Hematopoietic multipotent progenitor cell treated with erythropoietin and hydrocortisone succinate and interleukin-3 and kit ligand, for 15 days (in vitro differentiated cells): ENCODE measurements around the gene WBP1L.
"Not testable (repeated sequence)": the region's sequence is repeated elsewhere in the genome, so short reads cannot be mapped to it uniquely, and the experiment has no call there.

ENCODE experiments used
- DNase-seq: peaks from one replicate; pipeline ENCODE4 v3.0.0-alpha.2; 2015; ENCODE audit warnings: low spot score

WBP1L gene

DNA sequence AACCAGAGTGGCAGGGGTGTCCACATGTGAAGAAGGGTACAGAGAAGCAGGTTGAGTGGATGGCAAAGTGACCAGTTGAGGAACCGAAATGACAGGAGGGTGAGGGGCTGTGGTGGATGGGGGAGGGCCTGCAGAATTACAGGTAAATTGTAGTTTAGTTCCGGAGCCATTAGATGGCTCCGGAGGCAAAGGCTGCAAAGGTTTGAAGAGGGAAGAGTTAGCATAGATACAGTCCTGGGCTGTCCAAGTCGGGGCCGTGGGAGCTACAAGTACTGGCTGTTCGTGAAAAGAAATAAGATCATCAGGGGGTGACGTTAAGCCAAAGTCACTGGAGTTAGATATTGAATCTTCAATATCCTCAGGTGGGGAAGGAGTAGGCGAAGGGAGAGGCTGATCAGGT lies 99.4 kb downstream of the WBP1L start:
- not testable (repeated sequence) for DNase-seq

DNA sequence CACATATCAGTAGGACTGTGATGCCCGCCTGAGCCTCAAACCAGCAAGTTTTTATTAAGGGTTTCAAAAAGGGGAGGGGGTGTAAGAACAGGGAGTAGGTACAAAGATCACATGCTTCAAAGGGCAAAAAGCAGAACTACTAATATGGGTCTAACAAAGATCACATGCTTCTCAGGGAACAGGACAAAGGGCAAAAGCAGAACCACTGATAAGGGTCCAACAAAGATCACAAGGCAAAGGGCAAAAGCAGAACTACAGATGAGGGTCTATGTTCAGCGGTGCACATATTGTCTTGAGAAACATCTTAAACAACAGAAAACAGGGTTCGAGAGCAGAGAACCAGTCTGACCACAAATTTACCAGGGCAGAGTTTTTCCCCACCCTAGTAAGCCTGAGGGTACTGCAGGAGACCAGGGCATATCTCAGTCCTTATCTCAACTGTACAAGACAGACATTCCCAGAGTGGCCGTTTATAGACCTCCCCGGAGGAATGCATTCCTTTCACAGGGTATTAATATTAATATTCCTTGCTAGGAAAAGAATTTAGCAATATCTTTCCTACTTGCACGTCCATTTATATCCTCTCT lies 100.5 kb downstream of the WBP1L start:
- DNase-seq, result not testable (repeated sequence)

DNA sequence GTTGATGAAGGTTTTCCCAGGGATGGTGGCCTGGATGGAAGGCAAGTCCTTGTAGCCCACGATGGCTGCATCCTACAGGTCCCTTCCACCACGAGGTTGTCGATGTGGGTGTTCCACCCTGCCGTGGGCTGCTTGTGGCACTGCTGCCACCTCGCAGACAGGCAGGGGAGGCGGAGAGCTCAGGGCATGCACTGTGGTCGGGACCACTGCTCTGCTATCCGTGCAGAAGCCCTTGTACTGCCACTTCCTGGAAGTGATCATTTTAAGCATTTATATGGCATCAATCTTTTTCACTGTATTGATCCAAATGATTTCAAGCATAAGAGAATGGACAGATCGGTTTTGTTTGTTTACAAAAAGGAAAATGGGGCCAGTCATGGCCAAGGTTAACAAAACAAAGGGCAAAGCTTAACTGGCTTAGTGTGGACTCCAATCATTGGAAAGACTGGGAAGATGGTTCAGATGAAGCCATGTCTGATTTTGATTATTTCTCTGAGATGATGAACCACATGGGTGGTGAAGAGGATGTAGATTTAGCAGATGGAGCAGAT lies 101.7 kb downstream of the WBP1L start:
- no peak for DNase-seq

DNA sequence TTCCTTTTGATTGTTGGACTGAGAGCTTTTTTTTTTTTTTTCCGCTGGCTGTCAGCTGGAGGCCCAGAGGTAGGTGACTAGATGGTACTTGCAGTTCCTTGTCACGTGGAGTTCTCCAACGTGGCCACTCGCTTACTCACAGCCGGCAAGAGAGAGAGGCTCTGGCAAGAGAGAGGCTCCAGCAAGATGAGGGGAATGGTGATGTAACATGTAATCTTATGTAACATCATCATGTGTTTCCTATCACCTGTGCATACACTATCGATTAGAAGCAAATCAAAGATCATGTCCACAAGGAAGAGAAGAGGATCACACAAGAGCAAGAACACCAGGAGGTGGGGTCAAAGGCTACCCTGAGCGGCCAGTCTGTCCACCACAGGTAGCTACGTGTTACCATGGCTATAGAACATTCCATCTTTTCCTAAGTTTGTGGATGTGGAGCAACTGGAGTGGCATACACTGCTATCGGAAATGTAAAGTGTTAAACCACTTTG lies 106.3 kb downstream of the WBP1L start:
- no peak for DNase-seq

DNA sequence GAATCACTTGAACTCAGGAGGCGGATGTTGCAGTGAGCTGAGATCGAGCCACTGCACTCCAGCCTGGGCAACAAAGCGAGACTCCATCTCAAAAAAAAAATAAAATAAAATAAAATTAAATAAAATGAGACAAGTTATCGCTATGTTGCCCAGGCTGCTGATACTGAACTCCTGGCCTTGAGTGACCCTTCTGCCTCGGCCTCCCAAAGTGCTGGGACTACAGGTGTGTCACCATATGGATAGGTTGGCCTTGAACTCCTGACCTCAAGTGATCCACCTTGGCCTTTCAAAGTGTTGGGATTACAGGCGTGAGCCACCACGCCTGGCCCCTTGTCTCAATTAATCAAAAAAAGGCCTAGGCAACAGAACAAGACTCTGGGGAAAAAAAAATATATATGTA lies 109.5 kb downstream of the WBP1L start:
- DNase-seq, result not testable (repeated sequence)

DNA sequence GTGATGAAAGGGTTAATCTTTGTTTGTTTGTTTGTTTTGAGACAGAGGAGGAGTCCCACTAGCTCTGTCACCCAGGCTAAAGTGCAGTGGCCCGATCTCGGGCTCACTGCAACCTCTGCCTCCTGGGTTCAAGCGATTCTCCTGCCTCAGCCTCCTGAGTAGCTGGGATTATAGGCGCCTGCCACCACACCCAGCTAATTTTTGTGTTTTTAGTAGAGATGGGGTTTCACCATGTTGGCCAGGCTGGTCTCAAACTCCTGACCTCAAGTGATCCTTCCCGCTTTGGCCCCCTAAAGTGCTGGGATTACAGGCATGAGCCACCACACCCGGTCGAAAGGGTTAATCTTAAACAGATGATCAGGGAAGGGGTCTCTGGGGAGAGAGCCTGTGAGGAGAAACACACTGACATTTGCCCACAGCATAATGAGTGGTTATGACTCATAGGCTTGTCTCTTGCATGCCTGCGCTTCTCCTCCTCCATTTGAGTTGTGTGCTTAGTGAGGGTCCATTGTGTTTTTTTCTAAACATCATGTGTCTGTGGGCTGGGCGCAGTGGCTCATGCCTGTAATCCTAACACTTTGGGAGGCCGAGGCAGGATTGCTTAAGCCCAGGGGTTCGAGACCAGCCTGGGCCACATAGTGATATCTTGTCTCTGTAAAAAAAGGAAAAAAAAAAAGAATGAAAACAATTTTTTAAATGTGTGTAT lies 112.1 kb downstream of the WBP1L start:
- not testable (repeated sequence) for DNase-seq

DNA sequence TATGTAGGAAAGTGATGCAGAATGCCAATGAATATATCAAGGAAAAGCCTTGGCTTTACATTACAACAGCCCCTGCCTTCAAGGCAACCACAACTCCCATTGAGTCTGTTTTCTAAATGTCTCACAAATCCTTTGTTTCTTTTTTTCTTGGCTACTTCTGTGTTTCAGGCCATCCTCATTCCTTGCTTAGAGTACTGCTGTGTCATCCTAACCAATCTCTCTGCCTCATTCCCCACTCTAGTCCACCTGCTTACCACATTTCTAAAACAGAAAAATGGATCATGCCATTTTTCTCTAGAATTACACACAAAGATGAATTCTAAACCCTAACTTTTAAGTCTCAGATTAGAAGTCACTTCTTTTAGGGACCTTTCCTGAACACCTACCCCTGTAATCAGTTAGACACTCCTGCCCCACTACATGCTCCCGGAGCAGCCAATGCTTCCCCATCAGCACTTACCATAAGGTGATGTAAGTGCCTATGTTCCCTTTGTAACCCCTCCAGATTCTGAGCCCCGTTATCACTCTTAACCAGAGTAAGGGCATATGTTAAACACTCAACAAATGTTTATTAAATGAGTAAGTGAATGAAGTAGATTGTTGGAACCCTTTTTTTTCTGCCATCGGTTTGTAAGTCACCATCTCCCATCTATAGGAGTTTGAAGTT lies 113.1 kb downstream of the WBP1L start:
- DNase-seq, result no peak

DNA sequence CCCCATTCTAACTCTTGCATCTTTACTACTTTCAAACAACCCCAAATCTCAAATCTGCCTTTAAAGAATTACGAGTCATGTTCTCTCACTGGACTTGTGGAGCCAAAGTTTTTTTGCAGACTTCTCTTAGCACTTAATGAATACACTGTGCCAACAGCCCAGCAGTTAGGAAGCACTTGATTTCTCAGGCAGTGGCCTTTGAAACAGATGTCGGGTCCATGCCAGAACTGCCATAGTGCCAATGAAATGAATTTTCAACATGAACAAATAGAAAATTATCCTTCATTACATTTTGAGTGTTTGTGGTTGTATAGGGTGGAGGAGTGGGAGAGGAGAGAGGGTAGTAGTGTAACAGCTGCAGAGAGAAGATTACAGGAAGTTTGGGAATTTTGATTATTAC lies 116.2 kb downstream of the WBP1L start:
- DNase-seq, result no peak

DNA sequence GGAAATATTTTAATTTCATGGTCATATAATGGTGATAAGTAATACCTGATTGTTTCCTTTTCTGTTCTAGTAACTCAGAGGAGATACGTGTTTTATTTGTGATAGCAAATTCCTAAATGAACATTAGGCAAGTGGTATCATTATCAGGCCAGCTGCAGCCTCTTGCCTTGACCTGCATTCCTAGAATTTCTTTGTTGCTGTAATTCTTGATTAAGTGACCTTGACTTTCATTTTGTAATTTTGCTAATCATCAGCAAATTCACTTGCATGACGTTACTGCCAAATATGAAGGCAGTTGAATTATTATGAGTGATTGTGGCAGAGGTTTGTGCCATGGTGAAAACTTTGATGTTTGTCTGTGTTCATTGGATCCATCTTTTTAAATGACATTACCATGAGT lies 119.9 kb downstream of the WBP1L start:
- peak; percentile 52 for DNase-seq

DNA sequence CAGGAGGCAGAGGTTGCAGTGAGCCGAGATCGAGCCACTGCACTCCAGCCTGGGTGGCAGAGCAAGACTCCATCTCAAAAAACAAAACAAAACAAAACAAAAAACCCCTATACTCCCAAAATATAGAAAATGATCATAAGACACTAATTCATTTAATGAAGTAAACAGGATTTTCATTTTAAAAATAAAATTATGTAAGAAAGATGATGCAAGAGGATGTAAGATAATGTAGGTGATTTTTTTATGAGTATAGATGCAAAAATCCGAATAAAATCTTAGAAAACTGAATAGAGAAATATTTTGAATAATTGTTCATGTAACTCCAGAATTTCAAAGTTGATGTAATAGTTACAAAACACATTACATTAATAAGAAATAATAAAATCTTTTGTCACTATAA lies 121.9 kb downstream of the WBP1L start:
- DNase-seq, result no peak
